MM.1S (cell line): ENCODE measurements around the gene GFOD1.
A peak's percentile ranks its signal among the peaks of the same experiment; 100 is the strongest.

Experiments used
- DNase-seq: peaks from one replicate; pipeline ENCODE4 v3.0.0-alpha.2; 2015
- H2AFZ ChIP-seq: fragments of 300-600 bp; sonication (generic); 2 replicates; pipeline ENCODE4 v1.6.0; 2016; ENCODE audit warnings: antibody characterized with exemption, low read length
- H3F3A ChIP-seq: fragments of 300-600 bp; sonication (generic); 2 replicates; pipeline ENCODE4 v1.6.1; 2016; ENCODE audit warnings: mild to moderate bottlenecking, antibody characterized with exemption, low read length, moderate library complexity, mixed read lengths; ENCODE audit not compliant: insufficient read depth
- H3K27ac ChIP-seq: fragments of 300-600 bp; sonication (generic); 2 replicates; pipeline ENCODE4 v1.5.1; 2016; ENCODE audit warnings: mild to moderate bottlenecking, low read length
- H3K27me3 ChIP-seq: fragments of 300-600 bp; sonication (generic); replicated peaks from 2 replicates; pipeline ENCODE4 v1.6.0; 2016; ENCODE audit warnings: low read length; ENCODE audit not compliant: insufficient read depth
- H3K36me3 ChIP-seq: fragments of 300-600 bp; sonication (generic); replicated peaks from 2 replicates; pipeline ENCODE4 v1.6.1; 2016; ENCODE audit warnings: mild to moderate bottlenecking, low read length, mixed read lengths; ENCODE audit not compliant: insufficient read depth
- H3K4me1 ChIP-seq: fragments of 300-600 bp; sonication (generic); 2 replicates; pipeline ENCODE4 v1.6.1; 2016; ENCODE audit warnings: low read length, mixed read lengths
- H3K4me2 ChIP-seq: fragments of 300-600 bp; sonication (generic); 2 replicates; pipeline ENCODE4 v1.6.0; 2016; ENCODE audit warnings: low read depth, low read length
- H3K4me3 ChIP-seq: fragments of 300-600 bp; sonication (generic); 2 replicates; pipeline ENCODE4 v1.5.1; 2016; ENCODE audit warnings: low read length, mixed read lengths
- H3K79me2 ChIP-seq: fragments of 300-600 bp; sonication (generic); 2 replicates; pipeline ENCODE4 v1.6.1; 2016; ENCODE audit warnings: mixed run types, low read length, mixed read lengths
- H3K9ac ChIP-seq: fragments of 300-600 bp; sonication (generic); 2 replicates; pipeline ENCODE4 v1.6.1; 2016; ENCODE audit warnings: low read length, mixed read lengths
- H3K9me2 ChIP-seq: fragments of 300-600 bp; sonication (generic); replicated peaks from 2 replicates; pipeline ENCODE4 v1.6.1; 2016; ENCODE audit warnings: mild to moderate bottlenecking, low read length, mixed read lengths; ENCODE audit not compliant: insufficient read depth
- H3K9me3 ChIP-seq: fragments of 300-600 bp; sonication (generic); replicated peaks from 2 replicates; pipeline ENCODE4 v1.6.1; 2016; ENCODE audit warnings: mild to moderate bottlenecking, low read length, mixed read lengths; ENCODE audit not compliant: insufficient read depth
- H4K20me1 ChIP-seq: fragments of 300-600 bp; sonication (generic); 2 replicates; pipeline ENCODE4 v1.6.1; 2016; ENCODE audit warnings: mild to moderate bottlenecking, low read length, moderate library complexity, mixed read lengths; ENCODE audit not compliant: insufficient read depth
- CTCF ChIP-seq: fragments of 300-600 bp; sonication (generic); IDR thresholded peaks from 2 replicates; pipeline ENCODE4 v1.5.1; 2016; ENCODE audit warnings: antibody characterized with exemption, low read length, mixed read lengths
- EZH2 ChIP-seq: fragments of 300-600 bp; sonication (generic); optimal IDR thresholded peaks from 2 replicates; pipeline ENCODE3; 2017; ENCODE audit warnings: low read depth, mild to moderate bottlenecking, antibody characterized with exemption, low read length, mixed read lengths
- EZH2phosphoT487 ChIP-seq: fragments of 300-600 bp; sonication (generic); IDR thresholded peaks from 2 replicates; pipeline ENCODE4 v1.6.1; 2018; ENCODE audit warnings: antibody characterized with exemption, low read length

GFOD1 gene

DNA sequence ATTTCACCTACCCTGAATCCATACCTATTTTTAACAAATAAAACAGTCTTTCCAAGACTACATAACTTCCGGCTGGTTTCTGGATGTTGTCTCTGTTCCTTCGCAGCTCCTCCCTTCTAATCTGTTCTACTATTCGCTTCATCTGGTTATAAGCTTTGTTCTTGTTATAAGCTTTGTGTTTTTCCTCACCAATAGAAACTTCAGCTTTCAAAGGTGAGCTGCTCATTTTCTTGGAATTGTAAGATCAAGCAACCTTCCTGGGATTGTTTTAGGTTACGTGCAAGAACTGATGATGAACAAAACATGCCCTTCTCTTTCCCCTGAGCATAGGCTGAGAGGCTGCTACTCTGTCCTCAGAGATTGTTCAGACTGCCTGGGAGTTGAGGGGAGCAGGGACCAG is 2.1 kb downstream of the GFOD1 start:
- H3K79me2 ChIP-seq: no peaks in the 10 kb centered on the region
- H3K27ac ChIP-seq: no peak overlapping the region
- H2AFZ ChIP-seq: no peak overlapping the region
- H3K9me2 ChIP-seq: no peaks in the 10 kb centered on the region
- H3K9me3 ChIP-seq: no peaks in the 10 kb centered on the region
- DNase-seq: no peak
- TF ChIP-seq EZH2phosphoT487 (no peak), EZH2 (no peak), CTCF (no peak)
- H3K9ac ChIP-seq: no peak overlapping the region
- H3K4me1 ChIP-seq: peaks cover 9% of the 10 kb centered on the region
- no peaks in the 10 kb centered on the region for H3K27me3 ChIP-seq
- H3K4me3 ChIP-seq: peak overlapping the region; percentile 50; the same call in 1 of the 2 replicates
- peaks cover 4% of the 10 kb centered on the region for H3F3A ChIP-seq
- peak overlapping the region; percentile 69 for H3K4me2 ChIP-seq
- H3K36me3 ChIP-seq: no peaks in the 10 kb centered on the region
- H4K20me1 ChIP-seq: no peaks in the 10 kb centered on the region

DNA sequence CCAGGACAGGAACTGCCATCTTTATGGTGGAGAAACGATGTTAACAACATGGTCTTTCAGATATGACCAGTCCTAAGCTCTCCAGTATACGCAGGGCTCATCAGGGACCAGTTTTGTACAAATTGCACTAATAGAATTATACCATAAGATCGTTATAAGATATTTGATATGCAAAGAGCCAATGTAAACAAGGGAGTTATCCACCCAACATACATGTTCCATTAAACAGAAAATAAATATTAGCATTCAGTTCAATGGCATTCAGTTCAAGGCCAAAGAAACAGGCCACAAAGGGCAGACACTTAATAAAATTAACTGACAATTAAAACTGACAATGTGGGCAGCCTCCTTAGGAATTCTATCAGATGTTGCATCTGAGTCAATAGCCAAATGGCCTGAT is 2.6 kb downstream of the GFOD1 start:
- Histone ChIP-seq H3F3A (peaks cover 4% of the 10 kb centered on the region), H3K27me3 (no peaks in the 10 kb centered on the region), H3K27ac (no peak overlapping the region), H3K9ac (no peak overlapping the region), H3K4me3 (no peak overlapping the region), H2AFZ (no peak overlapping the region), H3K9me2 (no peaks in the 10 kb centered on the region), H3K79me2 (no peaks in the 10 kb centered on the region), H4K20me1 (no peaks in the 10 kb centered on the region), H3K36me3 (no peaks in the 10 kb centered on the region), H3K4me2 (no peak overlapping the region), H3K9me3 (no peaks in the 10 kb centered on the region), H3K4me1 (peaks cover 9% of the 10 kb centered on the region)
- no peak for DNase-seq
- TF ChIP-seq EZH2 (no peak), EZH2phosphoT487 (no peak), CTCF (no peak)

DNA sequence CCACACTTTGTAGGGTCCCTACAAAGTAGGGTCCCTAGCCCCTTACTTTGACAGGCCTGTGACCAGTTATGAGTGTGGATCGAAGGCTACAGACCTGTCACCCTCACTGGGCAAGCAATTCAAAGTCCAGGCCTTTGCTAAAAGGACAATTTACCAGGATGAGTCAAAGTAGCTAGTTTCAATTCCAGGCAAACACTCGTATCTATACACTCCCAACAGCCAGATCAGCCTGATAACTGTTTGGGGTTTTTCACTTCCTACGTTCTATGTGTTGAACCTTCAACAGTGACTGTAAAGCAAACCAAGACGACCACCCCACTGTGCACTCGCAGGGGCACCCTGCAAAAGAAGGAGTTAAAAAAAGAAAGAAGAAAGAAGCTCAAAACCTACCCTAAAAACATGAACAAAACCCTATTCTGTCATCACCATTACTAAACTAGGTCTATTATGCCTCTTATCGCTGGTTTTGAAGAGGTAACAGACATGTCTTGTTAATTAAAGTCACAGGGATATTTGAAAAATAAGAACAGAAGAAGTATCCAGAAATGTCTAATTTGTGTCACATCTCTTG is 3.2 kb downstream of the GFOD1 start:
- Histone ChIP-seq H4K20me1 (no peaks in the 10 kb centered on the region), H3K4me3 (no peak overlapping the region), H2AFZ (no peak overlapping the region), H3K9me3 (no peaks in the 10 kb centered on the region), H3K79me2 (no peaks in the 10 kb centered on the region), H3K36me3 (no peaks in the 10 kb centered on the region), H3K27me3 (no peaks in the 10 kb centered on the region), H3K4me2 (no peak overlapping the region), H3K9me2 (no peaks in the 10 kb centered on the region), H3K9ac (no peak overlapping the region), H3K27ac (no peak overlapping the region), H3K4me1 (peaks cover 9% of the 10 kb centered on the region), H3F3A (peaks cover 4% of the 10 kb centered on the region)
- no peak for DNase-seq
- TF ChIP-seq EZH2phosphoT487 (no peak), CTCF (no peak), EZH2 (no peak)
